ENCODE data around the gene SLC1A5. TPM values are rescaled to one million over a fixed set of nuclear protein-coding genes. Genes with fewer than 3 reads are reported as not detected.
A peak's percentile ranks its signal among the peaks of the same experiment; 100 is the strongest.
"Not testable (repeated sequence)": the region's sequence is repeated elsewhere in the genome, so short reads cannot be mapped to it uniquely, and the experiment has no call there.

Gene SLC1A5
- total and polyA plus RNA-seq, 2 experiments from 2014 or later = 367 to 456 TPM

- H3K9ac ChIP-seq = peak overlapping the region; percentile 99
- no peak for TF ChIP-seq EZH2phosphoT487 (IDR thresholded peaks at IDR 0.05; ENCODE audit: insufficient read depth, low read depth)
- no peak for TF ChIP-seq EZH2 (IDR thresholded peaks at IDR 0.05; ENCODE audit: insufficient read depth, poor library complexity, severe bottlenecking)
- peak overlapping the region; percentile 94 for H3K4me3 ChIP-seq
- peak overlapping the region; percentile 95 for H3K27ac ChIP-seq
- H3K36me3 ChIP-seq (ENCODE audit: low read depth) = peaks cover 23% of the 10 kb centered on the region; the same call in 1 of the 2 replicates
- H3K27me3 ChIP-seq (replicated peaks; ENCODE audit: insufficient read depth) = no peaks in the 10 kb centered on the region
- peaks cover 31% of the 10 kb centered on the region for H3K4me1 ChIP-seq (ENCODE audit: insufficient read depth)
- peak; percentile 53 for DNase-seq
- H2AFZ ChIP-seq = no peak overlapping the region
- H3F3A ChIP-seq (ENCODE audit: insufficient read depth) = peaks cover 46% of the 10 kb centered on the region
- H3K9me2 ChIP-seq (ENCODE audit: insufficient read depth) = no peaks in the 10 kb centered on the region
- H4K20me1 ChIP-seq (ENCODE audit: insufficient read depth) = no peaks in the 10 kb centered on the region
- H3K79me2 ChIP-seq (ENCODE audit: insufficient read depth) = peaks cover 90% of the 10 kb centered on the region
- H3K9me3 ChIP-seq (ENCODE audit: low read depth) = no peaks in the 10 kb centered on the region
- in situ Hi-C loops (cut with MboI) = no loop called here
- H3K4me2 ChIP-seq (ENCODE audit: unreplicated experiment) = peak overlapping the region; percentile 90
- 54 to 57% methylated on average over 19 of the region's 19 CpGs for WGBS, 2 experiments (ENCODE audit: low coverage in 1 of 2, low lambda C conversion rate in 2 of 2, missing lambda C conversion rate in 2 of 2)
These were observed 3.1 kb downstream of the SLC1A5 start for GRCh38 chr19:46785054-46785979.

GRCh38 chr19:46784262-46785053 is 3.9 kb downstream of the SLC1A5 start:
- Histone ChIP-seq H2AFZ (no peak overlapping the region), H3K27ac (peak overlapping the region; percentile 95), H3K4me2 (ENCODE audit: unreplicated experiment) (peak overlapping the region; percentile 90), H3F3A (ENCODE audit: insufficient read depth) (peaks cover 48% of the 10 kb centered on the region), H3K36me3 (ENCODE audit: low read depth) (peaks cover 29% of the 10 kb centered on the region; the same call in 1 of the 2 replicates), H3K9ac (peak overlapping the region; percentile 99), H3K4me3 (peak overlapping the region; percentile 94), H3K27me3 (replicated peaks; ENCODE audit: insufficient read depth) (no peaks in the 10 kb centered on the region), H4K20me1 (ENCODE audit: insufficient read depth) (no peaks in the 10 kb centered on the region), H3K9me2 (ENCODE audit: insufficient read depth) (no peaks in the 10 kb centered on the region), H3K4me1 (ENCODE audit: insufficient read depth) (peaks cover 32% of the 10 kb centered on the region), H3K79me2 (ENCODE audit: insufficient read depth) (peaks cover 95% of the 10 kb centered on the region), H3K9me3 (ENCODE audit: low read depth) (no peaks in the 10 kb centered on the region)
- TF ChIP-seq EZH2phosphoT487 (IDR thresholded peaks at IDR 0.05; ENCODE audit: insufficient read depth, low read depth) (no peak), EZH2 (IDR thresholded peaks at IDR 0.05; ENCODE audit: insufficient read depth, poor library complexity, severe bottlenecking) (no peak)
- peak; percentile 93 for DNase-seq
- 27 to 28% methylated on average over 17 of the region's 17 CpGs for WGBS, 2 experiments (ENCODE audit: low coverage in 1 of 2, low lambda C conversion rate in 2 of 2, missing lambda C conversion rate in 2 of 2)
- in situ Hi-C loops (cut with MboI) = no loop called here

GRCh38 chr19:46783670-46784069 is 4.7 kb downstream of the SLC1A5 start:
- no peak for DNase-seq
- Histone ChIP-seq H3K4me3 (peak overlapping the region; percentile 94), H4K20me1 (ENCODE audit: insufficient read depth) (no peaks in the 10 kb centered on the region), H3F3A (ENCODE audit: insufficient read depth) (peaks cover 55% of the 10 kb centered on the region), H2AFZ (no peak overlapping the region), H3K9me2 (ENCODE audit: insufficient read depth) (no peaks in the 10 kb centered on the region), H3K27ac (peak overlapping the region; percentile 95), H3K4me1 (ENCODE audit: insufficient read depth) (peaks cover 29% of the 10 kb centered on the region), H3K4me2 (ENCODE audit: unreplicated experiment) (peak overlapping the region; percentile 90), H3K9me3 (ENCODE audit: low read depth) (no peaks in the 10 kb centered on the region), H3K79me2 (ENCODE audit: insufficient read depth) (peaks cover 96% of the 10 kb centered on the region), H3K36me3 (ENCODE audit: low read depth) (peaks cover 35% of the 10 kb centered on the region; the same call in 1 of the 2 replicates), H3K9ac (peak overlapping the region; percentile 99), H3K27me3 (replicated peaks; ENCODE audit: insufficient read depth) (no peaks in the 10 kb centered on the region)
- no peak for TF ChIP-seq EZH2phosphoT487 (IDR thresholded peaks at IDR 0.05; ENCODE audit: insufficient read depth, low read depth)
- TF ChIP-seq EZH2 (IDR thresholded peaks at IDR 0.05; ENCODE audit: insufficient read depth, poor library complexity, severe bottlenecking) = no peak
- WGBS, 2 experiments (ENCODE audit: low coverage in 1 of 2, low lambda C conversion rate in 2 of 2, missing lambda C conversion rate in 2 of 2) = 93 to 95% methylated on average over 2 of the region's 2 CpGs
- in situ Hi-C loops (cut with MboI) = no loop called here

GRCh38 chr19:46782355-46783019 is 5.9 kb downstream of the SLC1A5 start:
- Histone ChIP-seq H3K9me3 (ENCODE audit: low read depth) (no peaks in the 10 kb centered on the region), H3K4me3 (no peak overlapping the region), H3K36me3 (ENCODE audit: low read depth) (peaks cover 41% of the 10 kb centered on the region), H3F3A (ENCODE audit: insufficient read depth) (peaks cover 63% of the 10 kb centered on the region), H3K4me2 (ENCODE audit: unreplicated experiment) (no peak overlapping the region), H3K27ac (peak overlapping the region; percentile 22), H3K27me3 (replicated peaks; ENCODE audit: insufficient read depth) (no peaks in the 10 kb centered on the region), H3K9me2 (ENCODE audit: insufficient read depth) (no peaks in the 10 kb centered on the region), H3K79me2 (ENCODE audit: insufficient read depth) (peaks cover 97% of the 10 kb centered on the region), H3K9ac (no peak overlapping the region), H2AFZ (no peak overlapping the region), H4K20me1 (ENCODE audit: insufficient read depth) (no peaks in the 10 kb centered on the region), H3K4me1 (ENCODE audit: insufficient read depth) (peaks cover 29% of the 10 kb centered on the region)
- no peak for TF ChIP-seq EZH2phosphoT487 (IDR thresholded peaks at IDR 0.05; ENCODE audit: insufficient read depth, low read depth)
- no peak for TF ChIP-seq EZH2 (IDR thresholded peaks at IDR 0.05; ENCODE audit: insufficient read depth, poor library complexity, severe bottlenecking)
- no peak for DNase-seq
- 83 to 88% methylated on average over 7 of the region's 7 CpGs for WGBS, 2 experiments (ENCODE audit: low coverage in 1 of 2, low lambda C conversion rate in 2 of 2, missing lambda C conversion rate in 2 of 2)
- in situ Hi-C loops (cut with MboI) = no loop called here

- H3K9me3 ChIP-seq (ENCODE audit: low read depth); H3K27ac ChIP-seq; H2AFZ ChIP-seq; H3K4me1 ChIP-seq (ENCODE audit: insufficient read depth); in situ Hi-C loops (cut with MboI); H3K27me3 ChIP-seq (replicated peaks; ENCODE audit: insufficient read depth); H3K9me2 ChIP-seq (ENCODE audit: insufficient read depth); H3K4me3 ChIP-seq; DNase-seq; H3K9ac ChIP-seq; H3K4me2 ChIP-seq (ENCODE audit: unreplicated experiment); H4K20me1 ChIP-seq (ENCODE audit: insufficient read depth): not testable (repeated sequence)
- WGBS, 2 experiments (ENCODE audit: low coverage in 1 of 2, low lambda C conversion rate in 2 of 2, missing lambda C conversion rate in 2 of 2) = 94% methylated on average over 9 to 12 of the region's 12 CpGs
- H3F3A ChIP-seq (ENCODE audit: insufficient read depth) = peaks cover 59% of the 10 kb centered on the region
- peaks cover 77% of the 10 kb centered on the region for H3K36me3 ChIP-seq (ENCODE audit: low read depth)
- H3K79me2 ChIP-seq (ENCODE audit: insufficient read depth) = peaks cover 66% of the 10 kb centered on the region
These were observed 10.3 kb downstream of the SLC1A5 start for GRCh38 chr19:46777956-46778645.

Measured in GM23248 (cell line).